ENCODE results near the gene KCTD2.

DNA sequence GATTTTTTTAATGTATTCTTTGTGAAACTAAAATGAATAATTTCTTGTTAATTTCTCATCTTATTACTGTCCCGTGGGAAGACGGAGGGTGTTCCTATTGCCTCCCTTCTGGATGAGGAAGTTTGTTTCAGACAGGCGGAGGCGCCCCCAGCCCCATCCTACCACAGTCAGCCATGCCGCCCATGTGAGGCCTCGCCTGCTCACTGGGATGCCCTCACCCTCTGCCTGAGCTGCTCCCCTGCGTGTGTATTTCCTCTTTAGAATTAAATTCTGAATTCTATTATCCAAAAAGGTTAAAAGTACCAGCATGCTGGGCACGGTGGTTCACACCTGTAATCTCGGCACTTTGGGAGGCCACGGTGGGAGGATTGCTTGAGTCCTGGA is 14.0 kb downstream of the KCTD2 start:
- no peak for TF ChIP-seq CTCF (conservative IDR thresholded peaks at IDR 0.05; ENCODE audit: low read length)
- no peak for TF ChIP-seq EZH2phosphoT487 (IDR thresholded peaks at IDR 0.05; ENCODE audit: borderline replicate concordance)

All from Loucy (cell line).